ENCODE data around the gene ITGAE.
"Not testable (repeated sequence)": the region's sequence is repeated elsewhere in the genome, so short reads cannot be mapped to it uniquely, and the experiment has no call there.

ITGAE gene
- total RNA-seq = 29.6 to 146 (median 56.1) reads per million in 17 experiments

GRCh38 chr17:3800362-3801271, at the start of gene ITGAE:
Gene ITGAE, minus strand, starts transcription at chr17:3801188. Its CDS starts 44 bp downstream, at chr17:3801144.
- peak; percentile 51 to 85 (median 72) for DNase-seq

GRCh38 chr17:3848229-3848835, 47.3 kb upstream of the ITGAE start:
- DNase-seq = peak; percentile 11 to 60 (median 40)

- no peak for DNase-seq
Measured at GRCh38 chr17:3847165-3847670, 46.2 kb upstream of the ITGAE start.

GRCh38 chr17:3846437-3847164, 45.6 kb upstream of the ITGAE start:
- DNase-seq = no peak

- peak; percentile 95 to 98 (median 98) for DNase-seq
Measured at GRCh38 chr17:3845621-3846436, 44.8 kb upstream of the ITGAE start, which contains the start of gene NCBP3. Gene NCBP3, minus strand, starts transcription at chr17:3846246. Its CDS starts 23 bp downstream, at chr17:3846223.

- no peak for DNase-seq
Measured at GRCh38 chr17:3845291-3845620, 44.3 kb upstream of the ITGAE start.

GRCh38 chr17:3844556-3844955, 43.6 kb upstream of the ITGAE start:
- not testable (repeated sequence) for DNase-seq

GRCh38 chr17:3843935-3844516, 43.0 kb upstream of the ITGAE start:
- DNase-seq = peak; percentile 19 to 53 (median 40)

- no peak for DNase-seq
Measured at GRCh38 chr17:3838206-3838605, 37.2 kb upstream of the ITGAE start.

GRCh38 chr17:3836551-3836950, 35.6 kb upstream of the ITGAE start:
- DNase-seq = no peak

GRCh38 chr17:3835410-3836229, 34.6 kb upstream of the ITGAE start:
- DNase-seq = peak; percentile 16 to 53 (median 40)

GRCh38 chr17:3834811-3835210, 33.8 kb upstream of the ITGAE start:
- DNase-seq = peak; percentile 66 to 87 (median 78)

GRCh38 chr17:3828852-3829232, 27.9 kb upstream of the ITGAE start:
- DNase-seq = no peak

- no peak for DNase-seq
Measured at GRCh38 chr17:3828151-3828851, 27.3 kb upstream of the ITGAE start.

GRCh38 chr17:3827124-3827773, 26.3 kb upstream of the ITGAE start:
- peak; percentile 79 to 91 (median 86) for DNase-seq

- no peak for DNase-seq
Measured at GRCh38 chr17:3826191-3826590, 25.2 kb upstream of the ITGAE start.

- no peak for DNase-seq
Measured at GRCh38 chr17:3821101-3821500, 20.1 kb upstream of the ITGAE start.

- DNase-seq = peak; percentile 47 to 76 (median 76)
Measured at GRCh38 chr17:3818786-3819185, 17.8 kb upstream of the ITGAE start.

- DNase-seq = no peak
Measured at GRCh38 chr17:3817851-3818605, 17.0 kb upstream of the ITGAE start.
